HepG2 (cell line): ENCODE measurements around the gene NBR1. TPM values are rescaled to one million over a fixed set of nuclear protein-coding genes. Genes with fewer than 3 reads are reported as not detected.

Experiments used
- FIP1L1 ChIP-seq: fragments of 200-400 bp; formaldehyde crosslinking; IDR thresholded peaks from 2 replicates; pipeline ENCODE4 v1.6.1; 2018; ENCODE audit warnings: low read depth, mild to moderate bottlenecking, low read length, moderate library complexity, borderline replicate concordance; ENCODE audit not compliant: insufficient read depth
- FOXC1 ChIP-seq: sonication (generic); formaldehyde crosslinking; IDR thresholded peaks from 2 replicates; pipeline ENCODE4 v1.8.0; 2022; ENCODE audit warnings: mild to moderate bottlenecking, missing genetic modification reagents, borderline replicate concordance
- GATAD1 ChIP-seq: IDR thresholded peaks from 2 replicates; pipeline ENCODE4 v1.6.1; 2016; ENCODE audit warnings: missing genetic modification reagents, missing compliant biosample characterization
- GMEB2 ChIP-seq: IDR thresholded peaks from 2 replicates; pipeline ENCODE4 v1.6.1; 2016; ENCODE audit warnings: missing biosample characterization, missing genetic modification reagents, low read depth
- GTF2F1 ChIP-seq: fragments of 150-350 bp; IDR thresholded peaks from 2 replicates; pipeline ENCODE4 v1.6.1; 2014; ENCODE audit warnings: low read length
- HDAC1 ChIP-seq: sonication (generic); formaldehyde crosslinking; IDR thresholded peaks from 2 replicates; pipeline ENCODE4 v1.5.1; 2020; ENCODE audit warnings: mild to moderate bottlenecking, missing genetic modification reagents
- HES4 ChIP-seq: sonication (generic); formaldehyde crosslinking; IDR thresholded peaks from 2 replicates; pipeline ENCODE4 v1.9.0; 2021; ENCODE audit warnings: mild to moderate bottlenecking, missing genetic modification reagents, borderline replicate concordance
- HNRNPL ChIP-seq: fragments of 200-400 bp; formaldehyde crosslinking; IDR thresholded peaks from 2 replicates; pipeline ENCODE4 v1.6.1; 2017; ENCODE audit warnings: mild to moderate bottlenecking, low read depth, low read length
- KLF13 ChIP-seq: sonication (generic); formaldehyde crosslinking; IDR thresholded peaks from 2 replicates; pipeline ENCODE4 v1.4.0; 2020; ENCODE audit warnings: mild to moderate bottlenecking, missing genetic modification reagents
- KLF9 ChIP-seq: IDR thresholded peaks from 2 replicates; pipeline ENCODE4 v1.6.1; 2016; ENCODE audit warnings: low read depth
- MED13 ChIP-seq: sonication (generic); formaldehyde crosslinking; IDR thresholded peaks from 2 replicates; pipeline ENCODE4 v1.5.0; 2020; ENCODE audit warnings: missing genetic modification reagents
- MLX ChIP-seq: IDR thresholded peaks from 2 replicates; pipeline ENCODE4 v1.6.1; 2016
- MTA1 ChIP-seq: sonication (generic); formaldehyde crosslinking; IDR thresholded peaks from 2 replicates; pipeline ENCODE4 v1.4.0; 2020; ENCODE audit warnings: missing genetic modification reagents, mild to moderate bottlenecking, borderline replicate concordance
- NKX3-1 ChIP-seq: sonication (generic); formaldehyde crosslinking; IDR thresholded peaks from 2 replicates; pipeline ENCODE4 v1.5.0; 2020; ENCODE audit warnings: missing genetic modification reagents
- NR2C2 ChIP-seq: sonication (generic); formaldehyde crosslinking; IDR thresholded peaks from 2 replicates; pipeline ENCODE4 v1.4.0; 2020; ENCODE audit warnings: missing genetic modification reagents, mild to moderate bottlenecking, moderate library complexity, borderline replicate concordance
- PHF5A ChIP-seq: IDR thresholded peaks from one replicate; pipeline ENCODE4 v1.6.1; 2018; ENCODE audit warnings: low read depth, missing genetic modification reagents; ENCODE audit not compliant: unreplicated experiment
- POLR2AphosphoS2 ChIP-seq: IDR thresholded peaks from 2 replicates; pipeline ENCODE4 v1.6.1; 2011; ENCODE audit warnings: low read depth, low read length, improper control_type of control experiment
- SAP130 ChIP-seq: IDR thresholded peaks from 2 replicates; pipeline ENCODE4 v1.6.1; 2016; ENCODE audit warnings: low read depth
- SIN3A ChIP-seq: IDR thresholded peaks from 2 replicates; pipeline ENCODE4 v1.6.1; 2011; ENCODE audit warnings: low read depth, mild to moderate bottlenecking, control low read depth, low read length, borderline replicate concordance
- SRF ChIP-seq: IDR thresholded peaks from 2 replicates; pipeline ENCODE4 v1.6.1; 2011; ENCODE audit warnings: mild to moderate bottlenecking, low read depth, low read length, moderate library complexity
- ZBTB7B ChIP-seq: sonication (generic); formaldehyde crosslinking; IDR thresholded peaks from 2 replicates; pipeline ENCODE4 v1.4.0; 2020; ENCODE audit warnings: missing genetic modification reagents
- ZNF234 ChIP-seq: sonication (generic); formaldehyde crosslinking; conservative IDR thresholded peaks from 2 replicates; pipeline ENCODE4 v1.5.1; 2020; ENCODE audit warnings: mild to moderate bottlenecking, missing genetic modification reagents
- ZNF460 ChIP-seq: sonication (generic); formaldehyde crosslinking; IDR thresholded peaks from 2 replicates; pipeline ENCODE4 v1.5.1; 2020; ENCODE audit warnings: missing genetic modification reagents, mild to moderate bottlenecking, borderline replicate concordance
- ZNF484 ChIP-seq: sonication (generic); formaldehyde crosslinking; IDR thresholded peaks from 2 replicates; pipeline ENCODE4 v1.5.1; 2020; ENCODE audit warnings: mild to moderate bottlenecking, low read depth, missing genetic modification reagents, borderline replicate concordance
- ZNF549 ChIP-seq: sonication (generic); formaldehyde crosslinking; IDR thresholded peaks from 2 replicates; pipeline ENCODE4 v1.5.0; 2020; ENCODE audit warnings: missing genetic modification reagents
- ZNF574 ChIP-seq: sonication (generic); formaldehyde crosslinking; IDR thresholded peaks from 2 replicates; pipeline ENCODE4 v1.4.0; 2020; ENCODE audit warnings: missing genetic modification reagents
- ZNF7 ChIP-seq: IDR thresholded peaks from 2 replicates; pipeline ENCODE4 v1.6.1; 2016; ENCODE audit warnings: missing biosample characterization, missing genetic modification reagents
- ZZZ3 ChIP-seq: sonication (generic); formaldehyde crosslinking; IDR thresholded peaks from 2 replicates; pipeline ENCODE4 v1.4.0; 2020; ENCODE audit warnings: missing genetic modification reagents, mild to moderate bottlenecking, borderline replicate concordance
- polyA plus RNA-seq, 8 experiments: library from polyadenylated mRNA; depleted of rRNA in 3 of 8; stranded (reverse) in 7 of 8; unstranded in 1 of 8; fragments of >200 nt; fragmentation: Illumina TruSeq in 4 of 8; extraction: Trizol in 4 of 8; gene quantifications; 2 replicates each; pipeline versions ENCODE4 v1.2.1 to v1.2.3, GENCODE V29; 2011 to 2016; ENCODE audit warnings: low read depth in 4 of 8, missing spikeins in 1 of 8, mixed read lengths in 1 of 8; ENCODE audit not compliant: insufficient read depth in 1 of 8
- total RNA-seq, 5 experiments: library from RNA; depleted of rRNA; stranded (reverse); fragments of >200 nt; fragmentation: Illumina TruSeq; extraction: Trizol; gene quantifications; 2 replicates each; pipeline ENCODE4 v1.2.3, GENCODE V29; 2016; ENCODE audit warnings: low read depth in 1 of 5

NBR1 gene
- total and polyA plus RNA-seq, 2 of the 13 experiments (the other 11 are each of a cell fraction or from before 2014, with no cell fraction given), result 51.7 to 121 TPM

GRCh38 chr17:43169561-43170139 lies 1.4 kb upstream of the NBR1 start (continued):
- TF ChIP-seq ZNF549 (CRISPR knock-in tag) (no peak), SRF (no peak), NR2C2 (peak; percentile 45; the same call in 1 of the 2 replicates), ZNF574 (no peak; the same call in 1 of the 2 replicates), HNRNPL (no peak), MLX (no peak), KLF13 (no peak), ZNF234 (CRISPR knock-in tag) (no peak), HES4 (CRISPR knock-in tag) (no peak; the same call in 1 of the 2 replicates), MED13 (CRISPR knock-in tag) (no peak), GTF2F1 (no peak), POLR2AphosphoS2 (no peak), NKX3-1 (CRISPR knock-in tag) (no peak), ZNF7 (no peak), GATAD1 (no peak), KLF9 (CRISPR knock-in tag) (no peak), PHF5A (no peak), GMEB2 (no peak), HDAC1 (CRISPR knock-in tag) (peak; percentile 95), MTA1 (CRISPR knock-in tag) (peak; percentile 77), SAP130 (CRISPR knock-in tag) (no peak), SIN3A (no peak; the same call in 1 of the 2 replicates), ZNF484 (CRISPR knock-in tag) (no peak), ZZZ3 (CRISPR knock-in tag) (peak; percentile 1; the same call in 1 of the 2 replicates), ZBTB7B (CRISPR knock-in tag) (peak; percentile 31; the same call in 1 of the 2 replicates), ZNF460 (no peak; the same call in 1 of the 2 replicates), FOXC1 (CRISPR knock-in tag) (no peak; the same call in none of the 2 replicates), FIP1L1 (no peak)
